GM23338 (cell line): ENCODE results near the gene PECR. TPM values are rescaled to one million over a fixed set of nuclear protein-coding genes. Genes with fewer than 3 reads are reported as not detected.

Source experiments
- ATAC-seq: fragments of 200-7000 bp; cut with Tn5 transposase; 3 replicates; pipeline ENCODE4 v1.9.1; 2020
- DNase-seq: peaks from one replicate; pipeline ENCODE4 v3.0.0-alpha.2; 2015; ENCODE audit warnings: low spot score
- H2AFZ ChIP-seq: fragments of 200-600 bp; sonication (generic); 2 replicates; pipeline ENCODE4 v1.8.0; 2016; ENCODE audit warnings: antibody characterized with exemption, mild to moderate bottlenecking, moderate library complexity
- H3F3A ChIP-seq: fragments of 200-600 bp; sonication (generic); replicated peaks from 2 replicates; pipeline ENCODE4 v1.8.0; 2017; ENCODE audit warnings: antibody characterized with exemption, mixed run types, low read depth
- H3K27ac ChIP-seq: fragments of 200-600 bp; sonication (generic); 2 replicates; pipeline ENCODE4 v1.6.1; 2016; ENCODE audit warnings: low read depth
- H3K27me3 ChIP-seq: fragments of 200-600 bp; sonication (generic); 2 replicates; pipeline ENCODE4 v1.8.0; 2016; ENCODE audit warnings: mild to moderate bottlenecking, mixed run types, moderate library complexity; ENCODE audit not compliant: insufficient read depth
- H3K36me3 ChIP-seq: fragments of 200-600 bp; sonication (generic); 2 replicates; pipeline ENCODE4 v1.8.0; 2016; ENCODE audit warnings: mild to moderate bottlenecking; ENCODE audit not compliant: insufficient read depth
- H3K4me1 ChIP-seq: fragments of 200-600 bp; sonication (generic); 2 replicates; pipeline ENCODE4 v1.8.0; 2016; ENCODE audit warnings: mild to moderate bottlenecking, moderate library complexity; ENCODE audit not compliant: insufficient read depth
- H3K4me2 ChIP-seq: fragments of 200-600 bp; sonication (generic); 2 replicates; pipeline ENCODE4 v1.7.1; 2017; ENCODE audit warnings: mixed run types
- H3K4me3 ChIP-seq: fragments of 200-600 bp; sonication (generic); 2 replicates; pipeline ENCODE4 v1.6.1; 2016; ENCODE audit warnings: mixed run types
- H3K79me2 ChIP-seq: fragments of 200-600 bp; sonication (generic); replicated peaks from 2 replicates; pipeline ENCODE4 v1.8.0; 2017; ENCODE audit warnings: mild to moderate bottlenecking; ENCODE audit not compliant: insufficient read depth
- H3K9me2 ChIP-seq: fragments of 200-600 bp; sonication (generic); 2 replicates; pipeline ENCODE4 v1.8.0; 2017; ENCODE audit not compliant: insufficient read depth
- H4K20me1 ChIP-seq: fragments of 200-600 bp; sonication (generic); replicated peaks from 2 replicates; pipeline ENCODE4 v1.8.0; 2017; ENCODE audit warnings: mild to moderate bottlenecking; ENCODE audit not compliant: insufficient read depth
- H3K27ac Mint-ChIP-seq: 2 replicates; pipeline ENCODE4 v1.8.0; 2020; ENCODE audit warnings: inconsistent platforms, mild to moderate bottlenecking, moderate library complexity, mixed read lengths
- H3K27me3 Mint-ChIP-seq: 3 replicates; pipeline ENCODE4 v1.8.0; 2022; ENCODE audit warnings: low read depth, mild to moderate bottlenecking, moderate library complexity, mixed read lengths, inconsistent platforms; ENCODE audit not compliant: insufficient read depth, poor library complexity
- H3K36me3 Mint-ChIP-seq: 3 replicates; pipeline ENCODE4 v1.8.0; 2021; ENCODE audit warnings: low read depth, mild to moderate bottlenecking, inconsistent platforms, moderate library complexity, mixed read lengths
- H3K4me1 Mint-ChIP-seq: 3 replicates; pipeline ENCODE4 v1.8.0; 2020; ENCODE audit warnings: mild to moderate bottlenecking, inconsistent platforms, mixed read lengths
- H3K4me3 Mint-ChIP-seq: 3 replicates; pipeline ENCODE4 v1.8.0; 2021; ENCODE audit warnings: moderate library complexity, mild to moderate bottlenecking, inconsistent platforms, mixed read lengths
- H3K9me3 Mint-ChIP-seq: 3 replicates; pipeline ENCODE4 v1.8.0; 2020; ENCODE audit warnings: moderate library complexity, mild to moderate bottlenecking, inconsistent platforms, mixed read lengths
- CREB1 ChIP-seq: fragments of 250-450 bp; sonication (Bioruptor Pico); IDR thresholded peaks from 2 replicates; pipeline ENCODE4 v1.5.0; 2020; ENCODE audit warnings: low read depth, mild to moderate bottlenecking, moderate library complexity
- EZH2phosphoT487 ChIP-seq: fragments of 200-600 bp; sonication (generic); IDR thresholded peaks from one replicate; pipeline ENCODE4 v1.8.1; 2018; ENCODE audit warnings: antibody characterized with exemption; ENCODE audit not compliant: unreplicated experiment
- JUNB ChIP-seq: IDR thresholded peaks from one replicate; pipeline ENCODE4 v1.6.1; 2016; ENCODE audit warnings: antibody characterized with exemption; ENCODE audit not compliant: unreplicated experiment
- NANOG ChIP-seq: IDR thresholded peaks from 2 replicates; pipeline ENCODE4 v1.6.1; 2016; ENCODE audit warnings: antibody characterized with exemption, borderline replicate concordance
- POLR2AphosphoS5 ChIP-seq: IDR thresholded peaks from 2 replicates; pipeline ENCODE4 v1.6.1; 2016; ENCODE audit warnings: antibody characterized with exemption, low read depth
- STAT1 ChIP-seq: IDR thresholded peaks from one replicate; pipeline ENCODE4 v1.6.1; 2016; ENCODE audit warnings: antibody characterized with exemption; ENCODE audit not compliant: unreplicated experiment
- ZNF114 ChIP-seq: fragments of 250-450 bp; sonication (Bioruptor Pico); IDR thresholded peaks from 2 replicates; pipeline ENCODE4 v1.5.0; 2020; ENCODE audit warnings: mild to moderate bottlenecking, moderate library complexity
- ZNF331 ChIP-seq: fragments of 250-450 bp; sonication (Bioruptor Pico); IDR thresholded peaks from 2 replicates; pipeline ENCODE4 v1.5.0; 2020; ENCODE audit warnings: low read depth, mild to moderate bottlenecking, moderate library complexity
- polyA plus RNA-seq: library from polyadenylated mRNA; unstranded; fragments of >200 nt; fragmentation: Nextera tagmentation; extraction: Ambion mirVana; gene quantifications from 2 replicates; pipeline ENCODE4 v1.2.1, GENCODE V29; 2016
- total RNA-seq: library from RNA; depleted of rRNA; stranded (reverse); fragments of >200 nt; shearing (Covaris generic); gene quantifications from 2 replicates; pipeline ENCODE4 v1.2.3, GENCODE V29; 2014
- TF ChIP-seq, protein P1 (sequence below): IDR thresholded peaks from one replicate; pipeline ENCODE4 v1.6.1; 2018; ENCODE audit warnings: antibody characterized with exemption; ENCODE audit not compliant: unreplicated experiment
- TF ChIP-seq, protein P2 (sequence below): IDR thresholded peaks from 2 replicates; pipeline ENCODE4 v1.6.1; 2016; ENCODE audit warnings: antibody characterized with exemption
- TF ChIP-seq, protein P3 (sequence below): fragments of 250-450 bp; sonication (Bioruptor Pico); IDR thresholded peaks from 2 replicates; pipeline ENCODE4 v1.5.0; 2020; ENCODE audit warnings: mild to moderate bottlenecking, moderate library complexity
- TF ChIP-seq, protein P4 (sequence below), 2 experiments: fragments of 200-600 bp in 1 of 2; sonication (generic) in 1 of 2; conservative IDR thresholded peaks; 2 replicates each; pipeline versions ENCODE4 v1.5.1 to v1.6.1; 2016 to 2017; ENCODE audit warnings: antibody characterized with exemption in 2 of 2, low read depth in 2 of 2, mild to moderate bottlenecking in 2 of 2, moderate library complexity in 1 of 2

PECR gene
- total and polyA plus RNA-seq, 2 experiments from 2014 or later = 12.1 to 15.5 TPM

DNA sequence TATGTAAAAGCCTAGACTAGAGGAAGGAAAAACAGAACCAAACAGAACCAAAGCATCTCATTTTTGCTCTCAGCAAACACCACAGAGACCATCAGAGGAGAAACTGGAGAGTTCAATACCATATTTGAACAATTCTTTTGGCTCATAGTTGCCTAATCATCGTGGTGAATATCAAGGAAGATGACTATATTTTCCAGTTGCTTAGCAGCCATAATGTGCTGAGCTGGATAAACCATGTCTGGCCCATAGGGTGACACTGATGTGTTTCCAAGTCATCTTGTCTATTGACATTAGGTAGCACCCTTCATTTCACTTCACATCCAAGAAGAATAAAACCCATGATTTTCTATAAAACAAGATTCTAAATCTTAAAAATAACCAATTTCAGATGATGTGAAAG lies 21.6 kb upstream of the PECR start:
- no peak for ATAC-seq
- no peak overlapping the region for H2AFZ ChIP-seq
- H3K9me2 ChIP-seq = 0 out of 2 replicates have a peak, but pooled peaks cover 4% of the 10 kb centered on the region
- H3K4me3 Mint-ChIP-seq = no peak overlapping the region
- H4K20me1 ChIP-seq = no peaks in the 10 kb centered on the region
- H3K36me3 Mint-ChIP-seq = no peaks in the 10 kb centered on the region
- no peak for TF ChIP-seq ZNF331 (CRISPR knock-in tag)
- TF ChIP-seq ZNF114 (CRISPR knock-in tag) = no peak
- TF ChIP-seq, protein P1, sequence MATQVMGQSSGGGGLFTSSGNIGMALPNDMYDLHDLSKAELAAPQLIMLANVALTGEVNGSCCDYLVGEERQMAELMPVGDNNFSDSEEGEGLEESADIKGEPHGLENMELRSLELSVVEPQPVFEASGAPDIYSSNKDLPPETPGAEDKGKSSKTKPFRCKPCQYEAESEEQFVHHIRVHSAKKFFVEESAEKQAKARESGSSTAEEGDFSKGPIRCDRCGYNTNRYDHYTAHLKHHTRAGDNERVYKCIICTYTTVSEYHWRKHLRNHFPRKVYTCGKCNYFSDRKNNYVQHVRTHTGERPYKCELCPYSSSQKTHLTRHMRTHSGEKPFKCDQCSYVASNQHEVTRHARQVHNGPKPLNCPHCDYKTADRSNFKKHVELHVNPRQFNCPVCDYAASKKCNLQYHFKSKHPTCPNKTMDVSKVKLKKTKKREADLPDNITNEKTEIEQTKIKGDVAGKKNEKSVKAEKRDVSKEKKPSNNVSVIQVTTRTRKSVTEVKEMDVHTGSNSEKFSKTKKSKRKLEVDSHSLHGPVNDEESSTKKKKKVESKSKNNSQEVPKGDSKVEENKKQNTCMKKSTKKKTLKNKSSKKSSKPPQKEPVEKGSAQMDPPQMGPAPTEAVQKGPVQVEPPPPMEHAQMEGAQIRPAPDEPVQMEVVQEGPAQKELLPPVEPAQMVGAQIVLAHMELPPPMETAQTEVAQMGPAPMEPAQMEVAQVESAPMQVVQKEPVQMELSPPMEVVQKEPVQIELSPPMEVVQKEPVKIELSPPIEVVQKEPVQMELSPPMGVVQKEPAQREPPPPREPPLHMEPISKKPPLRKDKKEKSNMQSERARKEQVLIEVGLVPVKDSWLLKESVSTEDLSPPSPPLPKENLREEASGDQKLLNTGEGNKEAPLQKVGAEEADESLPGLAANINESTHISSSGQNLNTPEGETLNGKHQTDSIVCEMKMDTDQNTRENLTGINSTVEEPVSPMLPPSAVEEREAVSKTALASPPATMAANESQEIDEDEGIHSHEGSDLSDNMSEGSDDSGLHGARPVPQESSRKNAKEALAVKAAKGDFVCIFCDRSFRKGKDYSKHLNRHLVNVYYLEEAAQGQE = no peak
- TF ChIP-seq, protein P2, sequence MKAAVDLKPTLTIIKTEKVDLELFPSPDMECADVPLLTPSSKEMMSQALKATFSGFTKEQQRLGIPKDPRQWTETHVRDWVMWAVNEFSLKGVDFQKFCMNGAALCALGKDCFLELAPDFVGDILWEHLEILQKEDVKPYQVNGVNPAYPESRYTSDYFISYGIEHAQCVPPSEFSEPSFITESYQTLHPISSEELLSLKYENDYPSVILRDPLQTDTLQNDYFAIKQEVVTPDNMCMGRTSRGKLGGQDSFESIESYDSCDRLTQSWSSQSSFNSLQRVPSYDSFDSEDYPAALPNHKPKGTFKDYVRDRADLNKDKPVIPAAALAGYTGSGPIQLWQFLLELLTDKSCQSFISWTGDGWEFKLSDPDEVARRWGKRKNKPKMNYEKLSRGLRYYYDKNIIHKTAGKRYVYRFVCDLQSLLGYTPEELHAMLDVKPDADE = no peak
- TF ChIP-seq STAT1 = no peak
- TF ChIP-seq, protein P3, sequence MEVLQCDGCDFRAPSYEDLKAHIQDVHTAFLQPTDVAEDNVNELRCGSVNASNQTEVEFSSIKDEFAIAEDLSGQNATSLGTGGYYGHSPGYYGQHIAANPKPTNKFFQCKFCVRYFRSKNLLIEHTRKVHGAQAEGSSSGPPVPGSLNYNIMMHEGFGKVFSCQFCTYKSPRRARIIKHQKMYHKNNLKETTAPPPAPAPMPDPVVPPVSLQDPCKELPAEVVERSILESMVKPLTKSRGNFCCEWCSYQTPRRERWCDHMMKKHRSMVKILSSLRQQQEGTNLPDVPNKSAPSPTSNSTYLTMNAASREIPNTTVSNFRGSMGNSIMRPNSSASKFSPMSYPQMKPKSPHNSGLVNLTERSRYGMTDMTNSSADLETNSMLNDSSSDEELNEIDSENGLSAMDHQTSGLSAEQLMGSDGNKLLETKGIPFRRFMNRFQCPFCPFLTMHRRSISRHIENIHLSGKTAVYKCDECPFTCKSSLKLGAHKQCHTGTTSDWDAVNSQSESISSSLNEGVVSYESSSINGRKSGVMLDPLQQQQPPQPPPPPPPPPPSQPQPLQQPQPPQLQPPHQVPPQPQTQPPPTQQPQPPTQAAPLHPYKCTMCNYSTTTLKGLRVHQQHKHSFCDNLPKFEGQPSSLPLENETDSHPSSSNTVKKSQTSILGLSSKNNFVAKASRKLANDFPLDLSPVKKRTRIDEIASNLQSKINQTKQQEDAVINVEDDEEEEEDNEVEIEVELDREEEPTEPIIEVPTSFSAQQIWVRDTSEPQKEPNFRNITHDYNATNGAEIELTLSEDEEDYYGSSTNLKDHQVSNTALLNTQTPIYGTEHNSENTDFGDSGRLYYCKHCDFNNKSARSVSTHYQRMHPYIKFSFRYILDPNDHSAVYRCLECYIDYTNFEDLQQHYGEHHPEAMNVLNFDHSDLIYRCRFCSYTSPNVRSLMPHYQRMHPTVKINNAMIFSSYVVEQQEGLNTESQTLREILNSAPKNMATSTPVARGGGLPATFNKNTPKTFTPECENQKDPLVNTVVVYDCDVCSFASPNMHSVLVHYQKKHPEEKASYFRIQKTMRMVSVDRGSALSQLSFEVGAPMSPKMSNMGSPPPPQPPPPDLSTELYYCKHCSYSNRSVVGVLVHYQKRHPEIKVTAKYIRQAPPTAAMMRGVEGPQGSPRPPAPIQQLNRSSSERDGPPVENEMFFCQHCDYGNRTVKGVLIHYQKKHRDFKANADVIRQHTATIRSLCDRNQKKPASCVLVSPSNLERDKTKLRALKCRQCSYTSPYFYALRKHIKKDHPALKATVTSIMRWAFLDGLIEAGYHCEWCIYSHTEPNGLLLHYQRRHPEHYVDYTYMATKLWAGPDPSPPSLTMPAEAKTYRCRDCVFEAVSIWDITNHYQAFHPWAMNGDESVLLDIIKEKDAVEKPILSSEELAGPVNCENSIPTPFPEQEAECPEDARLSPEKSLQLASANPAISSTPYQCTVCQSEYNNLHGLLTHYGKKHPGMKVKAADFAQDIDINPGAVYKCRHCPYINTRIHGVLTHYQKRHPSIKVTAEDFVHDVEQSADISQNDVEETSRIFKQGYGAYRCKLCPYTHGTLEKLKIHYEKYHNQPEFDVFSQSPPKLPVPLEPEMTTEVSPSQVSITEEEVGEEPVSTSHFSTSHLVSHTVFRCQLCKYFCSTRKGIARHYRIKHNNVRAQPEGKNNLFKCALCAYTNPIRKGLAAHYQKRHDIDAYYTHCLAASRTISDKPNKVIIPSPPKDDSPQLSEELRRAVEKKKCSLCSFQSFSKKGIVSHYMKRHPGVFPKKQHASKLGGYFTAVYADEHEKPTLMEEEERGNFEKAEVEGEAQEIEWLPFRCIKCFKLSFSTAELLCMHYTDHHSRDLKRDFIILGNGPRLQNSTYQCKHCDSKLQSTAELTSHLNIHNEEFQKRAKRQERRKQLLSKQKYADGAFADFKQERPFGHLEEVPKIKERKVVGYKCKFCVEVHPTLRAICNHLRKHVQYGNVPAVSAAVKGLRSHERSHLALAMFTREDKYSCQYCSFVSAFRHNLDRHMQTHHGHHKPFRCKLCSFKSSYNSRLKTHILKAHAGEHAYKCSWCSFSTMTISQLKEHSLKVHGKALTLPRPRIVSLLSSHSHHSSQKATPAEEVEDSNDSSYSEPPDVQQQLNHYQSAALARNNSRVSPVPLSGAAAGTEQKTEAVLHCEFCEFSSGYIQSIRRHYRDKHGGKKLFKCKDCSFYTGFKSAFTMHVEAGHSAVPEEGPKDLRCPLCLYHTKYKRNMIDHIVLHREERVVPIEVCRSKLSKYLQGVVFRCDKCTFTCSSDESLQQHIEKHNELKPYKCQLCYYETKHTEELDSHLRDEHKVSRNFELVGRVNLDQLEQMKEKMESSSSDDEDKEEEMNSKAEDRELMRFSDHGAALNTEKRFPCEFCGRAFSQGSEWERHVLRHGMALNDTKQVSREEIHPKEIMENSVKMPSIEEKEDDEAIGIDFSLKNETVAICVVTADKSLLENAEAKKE (CRISPR knock-in tag) = no peak
- no peak for TF ChIP-seq CREB1 (CRISPR knock-in tag)
- no peak for TF ChIP-seq NANOG
- no peak for TF ChIP-seq POLR2AphosphoS5
- TF ChIP-seq JUNB = no peak
- TF ChIP-seq EZH2phosphoT487 = no peak
- TF ChIP-seq, protein P4, sequence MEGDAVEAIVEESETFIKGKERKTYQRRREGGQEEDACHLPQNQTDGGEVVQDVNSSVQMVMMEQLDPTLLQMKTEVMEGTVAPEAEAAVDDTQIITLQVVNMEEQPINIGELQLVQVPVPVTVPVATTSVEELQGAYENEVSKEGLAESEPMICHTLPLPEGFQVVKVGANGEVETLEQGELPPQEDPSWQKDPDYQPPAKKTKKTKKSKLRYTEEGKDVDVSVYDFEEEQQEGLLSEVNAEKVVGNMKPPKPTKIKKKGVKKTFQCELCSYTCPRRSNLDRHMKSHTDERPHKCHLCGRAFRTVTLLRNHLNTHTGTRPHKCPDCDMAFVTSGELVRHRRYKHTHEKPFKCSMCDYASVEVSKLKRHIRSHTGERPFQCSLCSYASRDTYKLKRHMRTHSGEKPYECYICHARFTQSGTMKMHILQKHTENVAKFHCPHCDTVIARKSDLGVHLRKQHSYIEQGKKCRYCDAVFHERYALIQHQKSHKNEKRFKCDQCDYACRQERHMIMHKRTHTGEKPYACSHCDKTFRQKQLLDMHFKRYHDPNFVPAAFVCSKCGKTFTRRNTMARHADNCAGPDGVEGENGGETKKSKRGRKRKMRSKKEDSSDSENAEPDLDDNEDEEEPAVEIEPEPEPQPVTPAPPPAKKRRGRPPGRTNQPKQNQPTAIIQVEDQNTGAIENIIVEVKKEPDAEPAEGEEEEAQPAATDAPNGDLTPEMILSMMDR (conservative IDR thresholded peaks at IDR 0.05; ENCODE audit: low read depth in 2 of 2) = no peak
- no peak overlapping the region for H3K4me3 ChIP-seq
- no peak for DNase-seq
- no peak overlapping the region for H3K4me2 ChIP-seq
- H3K27me3 ChIP-seq = no peaks in the 10 kb centered on the region
- no peaks in the 10 kb centered on the region for H3K27me3 Mint-ChIP-seq
- H3K79me2 ChIP-seq = no peaks in the 10 kb centered on the region
- H3K4me1 ChIP-seq = peaks cover 8% of the 10 kb centered on the region; the same call in 1 of the 2 replicates
- H3F3A ChIP-seq = no peaks in the 10 kb centered on the region
- peaks cover 9% of the 10 kb centered on the region; the same call in 2 of the 3 replicates for H3K4me1 Mint-ChIP-seq
- no peaks in the 10 kb centered on the region for H3K36me3 ChIP-seq
- no peaks in the 10 kb centered on the region for H3K9me3 Mint-ChIP-seq
- no peak overlapping the region for H3K27ac ChIP-seq
- H3K27ac Mint-ChIP-seq = no peak overlapping the region
